HepG2 (cell line): Measurements from ENCODE around the gene HMBS. TPM values are rescaled to one million over a fixed set of nuclear protein-coding genes. Genes with fewer than 3 reads are reported as not detected.

ENCODE experiments used
- CBFB ChIP-seq: sonication (generic); formaldehyde crosslinking; IDR thresholded peaks from 2 replicates; pipeline ENCODE4 v1.4.0; 2020; ENCODE audit warnings: missing genetic modification reagents
- CREB1 ChIP-seq, 2 experiments: fragments of 450-650 bp in 1 of 2; IDR thresholded peaks; 2 replicates each; pipeline ENCODE4 v1.6.1; 2016 to 2017; ENCODE audit warnings: control low read depth in 1 of 2, mild to moderate bottlenecking in 1 of 2, missing compliant biosample characterization in 1 of 2, missing genetic modification characterization in 1 of 2
- ERF ChIP-seq: IDR thresholded peaks from 2 replicates; pipeline ENCODE4 v1.6.1; 2018; ENCODE audit warnings: missing biosample characterization, missing genetic modification reagents
- FIP1L1 ChIP-seq: fragments of 200-400 bp; formaldehyde crosslinking; IDR thresholded peaks from 2 replicates; pipeline ENCODE4 v1.6.1; 2018; ENCODE audit warnings: low read depth, mild to moderate bottlenecking, low read length, moderate library complexity, borderline replicate concordance; ENCODE audit not compliant: insufficient read depth
- FLYWCH1 ChIP-seq: sonication (generic); formaldehyde crosslinking; IDR thresholded peaks from 2 replicates; pipeline ENCODE4 v1.8.1; 2023; ENCODE audit warnings: mild to moderate bottlenecking, missing genetic modification reagents
- FOXM1 ChIP-seq: sonication (generic); formaldehyde crosslinking; IDR thresholded peaks from 2 replicates; pipeline ENCODE4 v1.5.0; 2020; ENCODE audit warnings: missing genetic modification reagents
- HOXA7 ChIP-seq: sonication (generic); formaldehyde crosslinking; IDR thresholded peaks from 2 replicates; pipeline ENCODE4 v1.8.1; 2022; ENCODE audit warnings: mild to moderate bottlenecking, missing genetic modification reagents, moderate library complexity
- IKZF1 ChIP-seq: fragments of 450-650 bp; IDR thresholded peaks from 2 replicates; pipeline ENCODE4 v1.7.1; 2016
- KAT7 ChIP-seq: IDR thresholded peaks from 2 replicates; pipeline ENCODE4 v1.6.1; 2018; ENCODE audit warnings: borderline replicate concordance, missing compliant biosample characterization
- KLF16 ChIP-seq, 2 experiments: sonication (generic) in 1 of 2; formaldehyde crosslinking in 1 of 2; IDR thresholded peaks; 2 replicates each; pipeline versions ENCODE4 v1.6.1 to v1.8.0; 2016 to 2023; ENCODE audit warnings: missing genetic modification reagents in 2 of 2, missing compliant biosample characterization in 1 of 2
- MAX ChIP-seq: IDR thresholded peaks from 2 replicates; pipeline ENCODE4 v1.6.1; 2012; ENCODE audit warnings: inconsistent platforms
- MTF2 ChIP-seq: sonication (generic); formaldehyde crosslinking; IDR thresholded peaks from 2 replicates; pipeline ENCODE4 v1.5.0; 2020; ENCODE audit warnings: missing genetic modification reagents, borderline replicate concordance
- PHF20 ChIP-seq: sonication (generic); formaldehyde crosslinking; IDR thresholded peaks from 2 replicates; pipeline ENCODE4 v1.5.0; 2020; ENCODE audit warnings: mild to moderate bottlenecking, missing genetic modification reagents
- PLSCR1 ChIP-seq: sonication (generic); formaldehyde crosslinking; IDR thresholded peaks from 2 replicates; pipeline ENCODE4 v1.5.0; 2020; ENCODE audit warnings: missing genetic modification reagents, mild to moderate bottlenecking, borderline replicate concordance
- SIX4 ChIP-seq: sonication (generic); formaldehyde crosslinking; IDR thresholded peaks from 2 replicates; pipeline ENCODE4 v1.4.0; 2020; ENCODE audit warnings: missing genetic modification reagents
- TGIF2 ChIP-seq: IDR thresholded peaks from 2 replicates; pipeline ENCODE4 v1.6.1; 2016; ENCODE audit warnings: control low read depth, missing compliant biosample characterization
- ZBTB1 ChIP-seq: sonication (generic); formaldehyde crosslinking; IDR thresholded peaks from 2 replicates; pipeline ENCODE4 v1.4.0; 2020; ENCODE audit warnings: missing genetic modification reagents, borderline replicate concordance
- ZBTB7B ChIP-seq: sonication (generic); formaldehyde crosslinking; IDR thresholded peaks from 2 replicates; pipeline ENCODE4 v1.4.0; 2020; ENCODE audit warnings: missing genetic modification reagents
- ZNF225 ChIP-seq: sonication (generic); formaldehyde crosslinking; IDR thresholded peaks from 2 replicates; pipeline ENCODE4 v1.4.0; 2020; ENCODE audit warnings: mild to moderate bottlenecking, missing genetic modification reagents
- ZNF263 ChIP-seq: sonication (generic); formaldehyde crosslinking; IDR thresholded peaks from 2 replicates; pipeline ENCODE4 v1.4.0; 2020; ENCODE audit warnings: missing genetic modification reagents
- ZNF292 ChIP-seq: sonication (generic); formaldehyde crosslinking; IDR thresholded peaks from 2 replicates; pipeline ENCODE4 v1.8.1; 2022; ENCODE audit warnings: mild to moderate bottlenecking, low read depth, missing genetic modification reagents, borderline replicate concordance
- ZNF296 ChIP-seq: sonication (generic); formaldehyde crosslinking; conservative IDR thresholded peaks from 2 replicates; pipeline ENCODE4 v1.5.0; 2020; ENCODE audit warnings: mild to moderate bottlenecking, missing genetic modification reagents
- ZNF44 ChIP-seq: sonication (generic); formaldehyde crosslinking; IDR thresholded peaks from 2 replicates; pipeline ENCODE4 v1.5.1; 2020; ENCODE audit warnings: mild to moderate bottlenecking, missing genetic modification reagents
- ZNF577 ChIP-seq: sonication (generic); formaldehyde crosslinking; IDR thresholded peaks from 2 replicates; pipeline ENCODE4 v1.4.0; 2020; ENCODE audit warnings: mild to moderate bottlenecking, low read depth, missing genetic modification reagents, borderline replicate concordance
- ZNF703 ChIP-seq: sonication (generic); formaldehyde crosslinking; IDR thresholded peaks from 2 replicates; pipeline ENCODE4 v1.5.1; 2020; ENCODE audit warnings: missing genetic modification reagents, mild to moderate bottlenecking, moderate library complexity, borderline replicate concordance
- ZNF747 ChIP-seq: sonication (generic); formaldehyde crosslinking; IDR thresholded peaks from 2 replicates; pipeline ENCODE4 v1.8.1; 2023; ENCODE audit warnings: missing genetic modification reagents, mild to moderate bottlenecking, borderline replicate concordance
- ZNF772 ChIP-seq: sonication (generic); formaldehyde crosslinking; IDR thresholded peaks from 2 replicates; pipeline ENCODE4 v1.5.0; 2020; ENCODE audit warnings: mild to moderate bottlenecking, missing genetic modification reagents
- ZNF782 ChIP-seq: sonication (generic); formaldehyde crosslinking; IDR thresholded peaks from 2 replicates; pipeline ENCODE4 v1.4.0; 2020; ENCODE audit warnings: missing genetic modification reagents, mild to moderate bottlenecking, borderline replicate concordance
- ZNF83 ChIP-seq: sonication (generic); formaldehyde crosslinking; IDR thresholded peaks from 2 replicates; pipeline ENCODE4 v1.4.0; 2020; ENCODE audit warnings: missing genetic modification reagents, mild to moderate bottlenecking, borderline replicate concordance
- ZNF883 ChIP-seq: sonication (generic); formaldehyde crosslinking; IDR thresholded peaks from 2 replicates; pipeline ENCODE4 v1.5.1; 2020; ENCODE audit warnings: mild to moderate bottlenecking, missing genetic modification reagents; ENCODE audit errors: not compliant biosample characterization
- polyA plus RNA-seq, 8 experiments: library from polyadenylated mRNA; depleted of rRNA in 3 of 8; stranded (reverse) in 7 of 8; unstranded in 1 of 8; fragments of >200 nt; fragmentation: Illumina TruSeq in 4 of 8; extraction: Trizol in 4 of 8; gene quantifications; 2 replicates each; pipeline versions ENCODE4 v1.2.1 to v1.2.3, GENCODE V29; 2011 to 2016; ENCODE audit warnings: low read depth in 4 of 8, missing spikeins in 1 of 8, mixed read lengths in 1 of 8; ENCODE audit not compliant: insufficient read depth in 1 of 8
- total RNA-seq, 5 experiments: library from RNA; depleted of rRNA; stranded (reverse); fragments of >200 nt; fragmentation: Illumina TruSeq; extraction: Trizol; gene quantifications; 2 replicates each; pipeline ENCODE4 v1.2.3, GENCODE V29; 2016; ENCODE audit warnings: low read depth in 1 of 5
- TF ChIP-seq, protein P1 (sequence below): sonication (generic); formaldehyde crosslinking; IDR thresholded peaks from 2 replicates; pipeline ENCODE4 v1.5.0; 2020; ENCODE audit warnings: missing genetic modification reagents
- TF ChIP-seq, protein P2 (sequence below): sonication (generic); formaldehyde crosslinking; IDR thresholded peaks from 2 replicates; pipeline ENCODE4 v1.8.1; 2022; ENCODE audit warnings: mild to moderate bottlenecking, missing genetic modification reagents

The HMBS gene
- total and polyA plus RNA-seq, 2 of the 13 experiments (the other 11 are each of a cell fraction or from before 2014, with no cell fraction given) = 9.4 to 46.9 TPM

- TF ChIP-seq, protein P1, sequence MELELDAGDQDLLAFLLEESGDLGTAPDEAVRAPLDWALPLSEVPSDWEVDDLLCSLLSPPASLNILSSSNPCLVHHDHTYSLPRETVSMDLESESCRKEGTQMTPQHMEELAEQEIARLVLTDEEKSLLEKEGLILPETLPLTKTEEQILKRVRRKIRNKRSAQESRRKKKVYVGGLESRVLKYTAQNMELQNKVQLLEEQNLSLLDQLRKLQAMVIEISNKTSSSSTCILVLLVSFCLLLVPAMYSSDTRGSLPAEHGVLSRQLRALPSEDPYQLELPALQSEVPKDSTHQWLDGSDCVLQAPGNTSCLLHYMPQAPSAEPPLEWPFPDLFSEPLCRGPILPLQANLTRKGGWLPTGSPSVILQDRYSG (CRISPR knock-in tag) = no peak
- TF ChIP-seq ZNF577 (CRISPR knock-in tag) = no peak
- TF ChIP-seq CREB1 (IDR thresholded peaks at IDR 0.05) = no peak
- peak; percentile 58 for TF ChIP-seq CREB1 (CRISPR knock-in tag; IDR thresholded peaks at IDR 0.05)
- TF ChIP-seq SIX4 = no peak
- TF ChIP-seq KLF16 (CRISPR knock-in tag; IDR thresholded peaks at IDR 0.05) = no peak
- no peak for TF ChIP-seq MAX
- TF ChIP-seq TGIF2 (CRISPR knock-in tag) = peak; percentile 8; the same call in 1 of the 2 replicates
- no peak for TF ChIP-seq ZBTB1 (CRISPR knock-in tag)
- TF ChIP-seq PHF20 (CRISPR knock-in tag) = no peak
- no peak for TF ChIP-seq MTF2 (CRISPR knock-in tag)
- no peak for TF ChIP-seq IKZF1
- no peak for TF ChIP-seq ZBTB7B (CRISPR knock-in tag)
- no peak for TF ChIP-seq ZNF782
- TF ChIP-seq HOXA7 (CRISPR knock-in tag) = no peak
- TF ChIP-seq ZNF703 (CRISPR knock-in tag) = no peak
- TF ChIP-seq ZNF747 (CRISPR knock-in tag) = no peak
- no peak for TF ChIP-seq CBFB (CRISPR knock-in tag)
- TF ChIP-seq ZNF44 (CRISPR knock-in tag) = no peak
- no peak for TF ChIP-seq ZNF883 (CRISPR knock-in tag)
- no peak for TF ChIP-seq FIP1L1
- no peak for TF ChIP-seq PLSCR1
- TF ChIP-seq ZNF83 = no peak
- peak; percentile 88 for TF ChIP-seq ZNF296
- TF ChIP-seq FOXM1 (CRISPR knock-in tag) = no peak
- TF ChIP-seq KAT7 (CRISPR knock-in tag) = no peak
- no peak for TF ChIP-seq FLYWCH1 (CRISPR knock-in tag)
- TF ChIP-seq ZNF263 (CRISPR knock-in tag) = no peak
- TF ChIP-seq ERF = peak; percentile 38; the same call in 1 of the 2 replicates
- TF ChIP-seq ZNF292 = no peak
- TF ChIP-seq, protein P2, sequence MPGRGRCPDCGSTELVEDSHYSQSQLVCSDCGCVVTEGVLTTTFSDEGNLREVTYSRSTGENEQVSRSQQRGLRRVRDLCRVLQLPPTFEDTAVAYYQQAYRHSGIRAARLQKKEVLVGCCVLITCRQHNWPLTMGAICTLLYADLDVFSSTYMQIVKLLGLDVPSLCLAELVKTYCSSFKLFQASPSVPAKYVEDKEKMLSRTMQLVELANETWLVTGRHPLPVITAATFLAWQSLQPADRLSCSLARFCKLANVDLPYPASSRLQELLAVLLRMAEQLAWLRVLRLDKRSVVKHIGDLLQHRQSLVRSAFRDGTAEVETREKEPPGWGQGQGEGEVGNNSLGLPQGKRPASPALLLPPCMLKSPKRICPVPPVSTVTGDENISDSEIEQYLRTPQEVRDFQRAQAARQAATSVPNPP = no peak
- TF ChIP-seq ZNF772 = no peak
- TF ChIP-seq ZNF225 (CRISPR knock-in tag) = no peak
Measured at GRCh38 chr11:119108857-119109221, 24.2 kb downstream of the HMBS start (continued).
